OCI-LY1 (cell line): Measurements from ENCODE around the gene KCNJ12.
"Not testable (repeated sequence)": the region's sequence is repeated elsewhere in the genome, so short reads cannot be mapped to it uniquely, and the experiment has no call there.

ENCODE experiments used
- H2AFZ ChIP-seq: fragments of 200-600 bp; sonication (generic), shearing (Covaris generic); 2 replicates; pipeline ENCODE4 v1.6.0; 2014; ENCODE audit warnings: antibody characterized with exemption, mild to moderate bottlenecking, low read length
- H3F3A ChIP-seq: fragments of 200-600 bp; sonication (generic), shearing (Covaris generic); 2 replicates; pipeline ENCODE4 v1.6.0; 2014; ENCODE audit warnings: mild to moderate bottlenecking, antibody characterized with exemption, low read length, moderate library complexity; ENCODE audit not compliant: insufficient read depth
- H3K27ac ChIP-seq: fragments of 200-600 bp; sonication (generic); 2 replicates; pipeline ENCODE4 v1.5.1; 2014; ENCODE audit warnings: low read length, mixed run types, mild to moderate bottlenecking, low read depth; ENCODE audit not compliant: poor library complexity, severe bottlenecking
- H3K27me3 ChIP-seq: fragments of 200-600 bp; sonication (generic); 2 replicates; pipeline ENCODE4 v1.6.0; 2014; ENCODE audit warnings: antibody characterized with exemption, mild to moderate bottlenecking, low read length, moderate library complexity; ENCODE audit not compliant: insufficient read depth
- H3K36me3 ChIP-seq: fragments of 200-600 bp; sonication (generic); 2 replicates; pipeline ENCODE4 v1.6.1; 2014; ENCODE audit warnings: mild to moderate bottlenecking, antibody characterized with exemption, low read length, moderate library complexity, mixed read lengths; ENCODE audit not compliant: insufficient read depth
- H3K4me1 ChIP-seq: fragments of 200-600 bp; sonication (generic); 2 replicates; pipeline ENCODE4 v1.5.1; 2014; ENCODE audit warnings: mild to moderate bottlenecking, low read length, moderate library complexity; ENCODE audit not compliant: insufficient read depth, severe bottlenecking
- H3K4me2 ChIP-seq: fragments of 200-600 bp; sonication (generic), shearing (Covaris generic); 2 replicates; pipeline ENCODE4 v1.6.1; 2014; ENCODE audit warnings: low read length
- H3K4me3 ChIP-seq: fragments of 200-600 bp; sonication (generic); 2 replicates; pipeline ENCODE4 v1.5.1; 2014; ENCODE audit warnings: low read length, low read depth, mild to moderate bottlenecking, mixed read lengths; ENCODE audit not compliant: poor library complexity, severe bottlenecking
- H3K79me2 ChIP-seq: fragments of 200-600 bp; shearing (Covaris generic); 2 replicates; pipeline ENCODE4 v1.6.1; 2016; ENCODE audit warnings: mixed run types, low read length, mixed read lengths; ENCODE audit not compliant: insufficient read depth
- H3K9ac ChIP-seq: fragments of 200-600 bp; sonication (generic), shearing (Covaris generic); 2 replicates; pipeline ENCODE4 v1.6.1; 2014; ENCODE audit warnings: mild to moderate bottlenecking, low read length, mixed read lengths
- H3K9me2 ChIP-seq: fragments of 200-600 bp; sonication (generic), shearing (Covaris generic); 2 replicates; pipeline ENCODE4 v1.6.1; 2014; ENCODE audit warnings: low read depth, mild to moderate bottlenecking, low read length, mixed read lengths
- H3K9me3 ChIP-seq: fragments of 200-600 bp; shearing (Covaris generic); 2 replicates; pipeline ENCODE4 v1.6.1; 2014; ENCODE audit warnings: low read length, mixed read lengths
- H4K20me1 ChIP-seq: fragments of 200-600 bp; sonication (generic), shearing (Covaris generic); 2 replicates; pipeline ENCODE4 v1.6.0; 2016; ENCODE audit warnings: mild to moderate bottlenecking, low read length; ENCODE audit not compliant: insufficient read depth

Gene KCNJ12

GRCh38 chr17:21404539-21404938 lies 28.4 kb downstream of the KCNJ12 start:
- not testable (repeated sequence) for H3K4me2 ChIP-seq, H2AFZ ChIP-seq, H3K36me3 ChIP-seq, H3K79me2 ChIP-seq, H3K9me3 ChIP-seq, H4K20me1 ChIP-seq, H3K4me3 ChIP-seq, H3K9me2 ChIP-seq, H3K4me1 ChIP-seq, H3K27ac ChIP-seq, H3K9ac ChIP-seq, H3K27me3 ChIP-seq, H3F3A ChIP-seq

GRCh38 chr17:21404956-21405731 lies 29.0 kb downstream of the KCNJ12 start:
- not testable (repeated sequence) for H3K4me3 ChIP-seq, H3K9ac ChIP-seq, H2AFZ ChIP-seq, H3F3A ChIP-seq, H3K27me3 ChIP-seq, H3K9me2 ChIP-seq, H3K36me3 ChIP-seq, H3K27ac ChIP-seq, H3K79me2 ChIP-seq, H3K9me3 ChIP-seq, H3K4me1 ChIP-seq, H4K20me1 ChIP-seq, H3K4me2 ChIP-seq

GRCh38 chr17:21405904-21406400 lies 29.8 kb downstream of the KCNJ12 start:
- H3K36me3 ChIP-seq, H3K9ac ChIP-seq, H3K4me3 ChIP-seq, H3K79me2 ChIP-seq, H3K27ac ChIP-seq, H4K20me1 ChIP-seq, H3K4me2 ChIP-seq, H3F3A ChIP-seq, H2AFZ ChIP-seq, H3K9me3 ChIP-seq, H3K9me2 ChIP-seq, H3K27me3 ChIP-seq, H3K4me1 ChIP-seq: not testable (repeated sequence)

- H3K4me1 ChIP-seq, H2AFZ ChIP-seq, H3K36me3 ChIP-seq, H3K9me2 ChIP-seq, H3K4me3 ChIP-seq, H3F3A ChIP-seq, H3K9ac ChIP-seq, H3K27me3 ChIP-seq, H3K9me3 ChIP-seq, H3K27ac ChIP-seq, H3K4me2 ChIP-seq, H3K79me2 ChIP-seq, H4K20me1 ChIP-seq: not testable (repeated sequence)
Observed at GRCh38 chr17:21406616-21407404, 30.7 kb downstream of the KCNJ12 start.

GRCh38 chr17:21407752-21408151 lies 31.6 kb downstream of the KCNJ12 start:
- not testable (repeated sequence) for H3K79me2 ChIP-seq, H3K27me3 ChIP-seq

GRCh38 chr17:21408224-21408623 lies 32.1 kb downstream of the KCNJ12 start:
- peaks cover 12% of the 10 kb centered on the region for H3K4me1 ChIP-seq
- H3K27me3 ChIP-seq, H2AFZ ChIP-seq, H3K36me3 ChIP-seq, H4K20me1 ChIP-seq, H3K27ac ChIP-seq, H3K9me3 ChIP-seq, H3K4me3 ChIP-seq, H3F3A ChIP-seq, H3K9ac ChIP-seq, H3K4me2 ChIP-seq, H3K79me2 ChIP-seq, H3K9me2 ChIP-seq: not testable (repeated sequence)

More at GRCh38 chr17:21407752-21408151, 31.6 kb downstream of the KCNJ12 start:
- not testable (repeated sequence) for H3K27ac ChIP-seq, H3K9me2 ChIP-seq, H3K4me3 ChIP-seq, H3K9me3 ChIP-seq, H2AFZ ChIP-seq, H3K4me2 ChIP-seq, H3K9ac ChIP-seq, H3K36me3 ChIP-seq, H4K20me1 ChIP-seq, H3F3A ChIP-seq
- peaks cover 12% of the 10 kb centered on the region for H3K4me1 ChIP-seq

GRCh38 chr17:21408766-21409300 lies 32.7 kb downstream of the KCNJ12 start:
- H3K9me2 ChIP-seq, H3K4me2 ChIP-seq, H2AFZ ChIP-seq, H3K27me3 ChIP-seq, H3F3A ChIP-seq, H3K9me3 ChIP-seq, H4K20me1 ChIP-seq, H3K79me2 ChIP-seq, H3K27ac ChIP-seq, H3K9ac ChIP-seq, H3K4me3 ChIP-seq, H3K36me3 ChIP-seq: not testable (repeated sequence)
- H3K4me1 ChIP-seq: peaks cover 12% of the 10 kb centered on the region
